ENCODE measurements around the gene PPP3CA.

GRCh38 chr4:101345596-101346350 lies 1.6 kb downstream of the PPP3CA start:
- TF ChIP-seq CTCF (IDR thresholded peaks at IDR 0.05; ENCODE audit: low read length) (no peak), EZH2 (IDR thresholded peaks at IDR 0.05; ENCODE audit: borderline replicate concordance, low read length) (no peak)
